Kidney (tissue), 14 donors: Measurements from ENCODE around the gene ZG16. TPM values are rescaled to one million over a fixed set of nuclear protein-coding genes. Genes with fewer than 3 reads are reported as not detected.
A peak's percentile ranks its signal among the peaks of the same experiment; 100 is the strongest.

Experiments
- DNase-seq, 5 donors: peaks; one replicate each; pipeline ENCODE4 v3.0.0-alpha.2; 2013 to 2020
- FAIRE-seq: peaks from 2 replicates; lab custom pipeline; 2012; peaks lifted over from hg19 to GRCh38; lab: Jason Lieb, UNC
- H3K27ac ChIP-seq, 2 donors: one replicate each; pipeline ENCODE4 v1.7.0; 2013; ENCODE audit warnings: low read depth in 2 of 2, low read length in 2 of 2, inconsistent platforms in 1 of 2
- H3K27me3 ChIP-seq: one replicate; pipeline ENCODE4 v1.7.1; 2013; ENCODE audit warnings: low read length, inconsistent platforms; ENCODE audit not compliant: control insufficient read depth, insufficient read depth
- H3K36me3 ChIP-seq, 3 donors: one replicate each; pipeline versions ENCODE4 v1.7.0 to v1.7.1; 2013; ENCODE audit warnings: low read length in 3 of 3, control low read depth in 1 of 3, inconsistent platforms in 1 of 3; ENCODE audit not compliant: insufficient read depth in 3 of 3, control insufficient read depth in 2 of 3
- H3K4me1 ChIP-seq, 3 donors: one replicate each; pipeline versions ENCODE4 v1.7.0 to v1.7.1; 2013; ENCODE audit warnings: low read length in 3 of 3, inconsistent platforms in 1 of 3, low read depth in 1 of 3; ENCODE audit not compliant: control insufficient read depth in 2 of 3, insufficient read depth in 2 of 3
- H3K4me3 ChIP-seq, 3 donors: one replicate each; pipeline versions ENCODE4 v1.7.0 to v1.8.1; 2013; ENCODE audit warnings: low read length in 3 of 3, control low read depth in 1 of 3, inconsistent platforms in 1 of 3
- H3K9ac ChIP-seq, 3 donors: one replicate each; pipeline versions ENCODE4 v1.7.0 to v1.7.1; 2013; ENCODE audit warnings: low read length in 3 of 3, control low read depth in 1 of 3, inconsistent platforms in 1 of 3
- H3K9me3 ChIP-seq, 3 donors: one replicate each; pipeline versions ENCODE4 v1.7.0 to v1.7.1; 2013; ENCODE audit warnings: low read length in 3 of 3, control low read depth in 1 of 3, inconsistent platforms in 1 of 3; ENCODE audit not compliant: control insufficient read depth in 2 of 3, insufficient read depth in 1 of 3
- intact Hi-C: fragments of 100-400 bp; cut with DNase I; formaldehyde crosslinking; loops from one replicate; pipeline ENCODE4 v1.11.1; 2022
- polyA plus RNA-seq: library from polyadenylated mRNA; stranded (reverse); fragments of 350-450 nt; fragmentation: Illumina TruSeq; extraction: RNeasy Lipid Tissue Mini Kit (QIAGEN cat#74804); gene quantifications from one replicate; pipeline ENCODE4 v1.2.3, GENCODE V29; 2014; ENCODE audit warnings: low read depth, low replicate concordance; ENCODE audit not compliant: insufficient read depth
- total RNA-seq: library from RNA; stranded (reverse); fragmentation: NEBNext Ultra II Directional; extraction: Animal tissue kit (Norgen Biotek cat#: 25700); gene quantifications from one replicate; pipeline ENCODE4 v1.2.1, GENCODE V29; 2021
- TF ChIP-seq, protein P1 (sequence below): IDR thresholded peaks from 3 replicates; pipeline ENCODE4 v1.5.1; 2012; ENCODE audit warnings: mild to moderate bottlenecking, moderate library complexity, borderline replicate concordance; ENCODE audit not compliant: insufficient read depth; ENCODE audit errors: extremely low read depth
- donor health status: control.
- donor health status: control.
- donor health status: control.
- donor health status: control.
- donor health status: control.
- donor health status: DM: yes; HTN: yes; CAD: no.
- donor health status: Normal renal cell carcinoma (clear cell type).

Gene ZG16
- total and polyA plus RNA-seq, 2 donors from 2014 or later: not detected

DNA sequence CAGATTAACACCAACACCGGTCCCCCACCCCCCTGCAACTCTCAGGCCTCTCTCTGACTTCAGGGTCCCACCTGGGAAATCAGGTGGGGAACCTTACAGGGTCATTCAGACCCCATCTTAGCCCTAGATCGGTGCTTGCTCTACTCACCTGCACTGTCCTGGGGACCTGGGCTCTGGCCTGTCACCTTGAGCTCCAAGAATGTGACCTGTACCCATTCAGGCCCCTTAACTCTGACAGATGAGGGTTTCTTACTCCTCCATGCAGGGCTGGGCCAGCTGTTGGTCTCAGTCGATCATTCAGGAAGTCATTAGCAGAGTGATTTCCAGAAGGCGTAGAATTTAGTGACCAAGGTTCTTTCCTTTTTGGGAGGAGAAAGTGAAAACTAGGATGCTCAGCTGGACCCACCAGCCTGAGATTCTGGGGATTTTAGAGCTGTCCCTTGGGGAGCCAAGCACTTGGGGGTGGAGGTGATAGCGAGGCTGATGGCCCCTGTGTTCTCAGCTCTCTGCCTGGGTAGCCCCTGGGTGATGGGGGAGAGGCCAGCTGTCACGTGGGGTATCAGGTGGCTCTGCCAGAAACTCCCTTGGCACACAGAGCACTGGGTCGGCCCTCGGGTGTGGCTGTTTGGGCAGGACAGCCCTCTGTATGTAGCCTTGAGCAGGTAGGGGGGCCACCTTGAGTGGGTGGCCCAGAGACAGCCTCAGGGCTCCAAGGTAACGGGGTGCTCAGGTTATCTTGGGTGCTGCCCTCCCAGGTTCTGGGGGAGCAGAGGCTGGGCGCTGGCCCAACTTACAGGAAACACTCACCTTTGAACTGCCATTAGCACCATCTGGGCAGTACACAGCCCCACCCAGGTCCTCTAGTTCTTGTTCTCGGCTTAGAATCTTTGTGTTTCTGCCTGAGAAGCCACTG, 42.9 kb downstream of the ZG16 start:
- FAIRE-seq (no peak), DNase-seq (peak in 1 of 5 donors; percentile 92)
- peak overlapping the region; percentile 87 to 90 for H3K27ac ChIP-seq
- H3K36me3 ChIP-seq: peaks cover 0 to 6% (median 0%) of the 10 kb centered on the region in 3 donors
- TF ChIP-seq, protein P1, sequence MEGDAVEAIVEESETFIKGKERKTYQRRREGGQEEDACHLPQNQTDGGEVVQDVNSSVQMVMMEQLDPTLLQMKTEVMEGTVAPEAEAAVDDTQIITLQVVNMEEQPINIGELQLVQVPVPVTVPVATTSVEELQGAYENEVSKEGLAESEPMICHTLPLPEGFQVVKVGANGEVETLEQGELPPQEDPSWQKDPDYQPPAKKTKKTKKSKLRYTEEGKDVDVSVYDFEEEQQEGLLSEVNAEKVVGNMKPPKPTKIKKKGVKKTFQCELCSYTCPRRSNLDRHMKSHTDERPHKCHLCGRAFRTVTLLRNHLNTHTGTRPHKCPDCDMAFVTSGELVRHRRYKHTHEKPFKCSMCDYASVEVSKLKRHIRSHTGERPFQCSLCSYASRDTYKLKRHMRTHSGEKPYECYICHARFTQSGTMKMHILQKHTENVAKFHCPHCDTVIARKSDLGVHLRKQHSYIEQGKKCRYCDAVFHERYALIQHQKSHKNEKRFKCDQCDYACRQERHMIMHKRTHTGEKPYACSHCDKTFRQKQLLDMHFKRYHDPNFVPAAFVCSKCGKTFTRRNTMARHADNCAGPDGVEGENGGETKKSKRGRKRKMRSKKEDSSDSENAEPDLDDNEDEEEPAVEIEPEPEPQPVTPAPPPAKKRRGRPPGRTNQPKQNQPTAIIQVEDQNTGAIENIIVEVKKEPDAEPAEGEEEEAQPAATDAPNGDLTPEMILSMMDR: no peak
- H3K4me1 ChIP-seq: peaks cover 0 to 38% (median 27%) of the 10 kb centered on the region in 3 donors
- intact Hi-C loops: no loop called here
- H3K4me3 ChIP-seq: peak overlapping the region; percentile 36 to 86 (median 84)
- H3K27me3 ChIP-seq: no peaks in the 10 kb centered on the region
- no peaks in the 10 kb centered on the region for H3K9me3 ChIP-seq
- H3K9ac ChIP-seq: peak overlapping the region; percentile 20 to 86 (median 24)

DNA sequence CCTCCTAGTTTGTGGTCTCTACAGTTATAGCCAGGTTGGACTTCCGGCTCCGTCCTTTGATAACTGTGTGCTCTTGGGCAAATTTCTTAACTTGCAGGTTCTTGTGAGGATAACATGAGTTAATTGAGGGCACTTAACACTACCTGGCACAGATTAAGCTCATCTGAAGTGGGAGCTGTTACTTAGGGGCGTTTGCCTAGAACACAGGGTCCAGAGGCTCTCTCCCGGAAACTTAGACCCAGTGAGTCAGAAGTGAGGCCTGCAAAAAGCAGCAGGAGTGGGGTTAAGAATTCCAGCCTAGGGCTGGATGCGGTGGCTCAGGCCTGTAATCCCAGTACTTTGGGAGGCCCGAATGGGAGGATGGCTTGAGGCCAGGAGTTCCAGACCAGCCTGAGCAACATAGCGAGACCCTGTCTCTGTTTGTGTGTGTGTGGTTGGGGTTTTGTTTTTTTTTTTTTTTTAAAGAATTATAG, 43.6 kb downstream of the ZG16 start:
- peak overlapping the region in 2 of 3 donors; percentile 84 to 86 for H3K4me3 ChIP-seq
- H3K36me3 ChIP-seq: peaks cover 0 to 9% (median 0%) of the 10 kb centered on the region in 3 donors
- peak overlapping the region; percentile 87 to 90 for H3K27ac ChIP-seq
- H3K27me3 ChIP-seq: no peaks in the 10 kb centered on the region
- peak overlapping the region in 2 of 3 donors; percentile 20 to 86 for H3K9ac ChIP-seq
- FAIRE-seq: no peak
- peaks cover 0 to 41% (median 27%) of the 10 kb centered on the region in 3 donors for H3K4me1 ChIP-seq
- H3K9me3 ChIP-seq: no peaks in the 10 kb centered on the region
- peak in 1 of 5 donors; percentile 77 for DNase-seq
- intact Hi-C loops: no loop called here
- TF ChIP-seq, protein P1: no peak

DNA sequence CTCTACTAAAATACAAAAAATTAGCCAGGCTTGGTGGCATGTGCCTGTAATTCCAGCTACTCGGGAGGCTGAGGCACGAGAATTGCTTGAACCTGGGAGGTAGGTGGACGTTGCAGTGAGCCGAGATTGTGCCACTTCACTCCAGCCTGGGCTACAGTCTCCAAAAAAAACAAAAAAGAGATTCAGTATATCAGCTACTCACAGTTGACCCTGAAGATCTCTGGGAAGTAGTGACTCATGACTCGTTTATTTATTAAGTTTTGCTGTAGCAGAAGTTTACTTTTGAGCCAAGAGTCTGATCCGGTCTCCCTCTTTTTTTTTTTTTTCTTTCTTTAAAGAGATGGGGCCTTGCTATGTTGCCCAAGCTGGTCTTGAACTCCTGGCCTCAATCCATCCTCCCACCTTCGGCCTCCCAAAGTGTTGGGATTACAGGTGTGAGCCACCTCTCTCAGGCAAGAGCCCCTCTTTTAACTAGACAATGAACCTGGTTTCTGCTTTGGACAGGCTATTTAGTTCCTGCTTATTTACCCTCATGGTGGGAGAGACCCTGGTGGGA, 46.6 kb downstream of the ZG16 start:
- Histone ChIP-seq H3K36me3 (peaks cover 0 to 4% (median 0%) of the 10 kb centered on the region in 3 donors), H3K4me3 (peak overlapping the region in 1 of 3 donors; percentile 13), H3K9me3 (no peaks in the 10 kb centered on the region), H3K27me3 (no peaks in the 10 kb centered on the region), H3K9ac (peak overlapping the region in 1 of 3 donors; percentile 31), H3K4me1 (peaks cover 0 to 40% (median 18%) of the 10 kb centered on the region in 3 donors), H3K27ac (peak overlapping the region; percentile 26 to 70)
- DNase-seq (no peak), FAIRE-seq (no peak)
- TF ChIP-seq, protein P1: no peak
- intact Hi-C loops: no loop called here
